ENCODE measurements around the gene SIM1. TPM values are rescaled to one million over a fixed set of nuclear protein-coding genes. Genes with fewer than 3 reads are reported as not detected.

Gene SIM1
- total RNA-seq, 1 experiment from 2014 or later, result not detected

DNA sequence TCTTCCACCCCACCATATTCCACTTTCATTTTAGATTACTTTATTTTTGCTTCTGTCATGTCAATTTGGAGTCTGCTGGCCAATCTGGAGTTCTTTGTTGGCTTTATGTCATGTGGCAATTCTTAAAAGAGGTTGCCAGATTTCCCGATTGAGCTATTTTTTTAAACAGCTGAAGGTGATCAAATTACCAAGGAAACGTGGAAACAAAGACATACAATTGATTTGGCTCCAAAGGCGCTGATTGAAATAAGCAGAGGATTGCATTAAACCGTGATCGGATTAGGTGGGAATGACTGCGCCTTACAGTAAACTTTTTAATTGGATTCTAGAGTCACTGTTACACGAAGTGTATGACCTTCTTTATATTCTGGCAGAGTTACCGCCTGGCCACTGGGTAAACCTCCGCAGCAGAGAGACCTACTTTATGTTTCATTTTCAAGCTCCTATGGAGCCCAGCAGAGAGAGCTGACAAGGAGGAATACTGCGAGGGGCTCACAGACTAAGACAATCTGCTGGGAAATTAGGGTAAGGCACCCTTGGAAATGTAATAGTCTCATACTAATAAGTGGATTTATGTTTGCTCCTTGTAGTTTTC lies 37.9 kb downstream of the SIM1 start:
- H3K4me2 ChIP-seq (ENCODE audit: low read length), result no peak overlapping the region

More for the DNA sequence above, 37.9 kb downstream of the SIM1 start:
- H3K9me3 ChIP-seq (ENCODE audit: control insufficient read depth in 1 of 2, insufficient read depth in 1 of 2, low read depth in 1 of 2, low read length in 2 of 2), result no peaks in the 10 kb centered on the region
- intact Hi-C loops (cut with micrococcal nuclease), result no loop called here
- DNase-seq (ENCODE audit: low read depth, low spot score), result no peak
- TF ChIP-seq TCF7L2 (IDR thresholded peaks at IDR 0.05; ENCODE audit: borderline replicate concordance, extremely low read depth, insufficient read depth, insufficient read length) (no peak), SIN3A (IDR thresholded peaks at IDR 0.05; ENCODE audit: low read depth) (no peak), EZH2phosphoT487 (IDR thresholded peaks at IDR 0.05; ENCODE audit: borderline replicate concordance) (no peak), JUND (IDR thresholded peaks at IDR 0.05) (no peak), POLR2AphosphoS5 (IDR thresholded peaks at IDR 0.05; ENCODE audit: low read depth, low read length) (no peak), POLR2A (IDR thresholded peaks at IDR 0.05; ENCODE audit: borderline replicate concordance, extremely low read depth, insufficient read depth, insufficient read length) (no peak), YY1 (IDR thresholded peaks at IDR 0.05; ENCODE audit: extremely low read depth, insufficient replicate concordance, low read depth, low read length) (no peak), FOSL1 (IDR thresholded peaks at IDR 0.05; ENCODE audit: low read depth) (no peak), ZFX (IDR thresholded peaks at IDR 0.05) (no peak), CTCF (IDR thresholded peaks at IDR 0.05 in 2 of 3, conservative IDR thresholded peaks at IDR 0.05 in 1 of 3; ENCODE audit: borderline replicate concordance in 1 of 3, insufficient read depth in 1 of 3, low read depth in 2 of 3, low read length in 2 of 3) (no peak)
- TF ChIP-seq, protein P1, sequence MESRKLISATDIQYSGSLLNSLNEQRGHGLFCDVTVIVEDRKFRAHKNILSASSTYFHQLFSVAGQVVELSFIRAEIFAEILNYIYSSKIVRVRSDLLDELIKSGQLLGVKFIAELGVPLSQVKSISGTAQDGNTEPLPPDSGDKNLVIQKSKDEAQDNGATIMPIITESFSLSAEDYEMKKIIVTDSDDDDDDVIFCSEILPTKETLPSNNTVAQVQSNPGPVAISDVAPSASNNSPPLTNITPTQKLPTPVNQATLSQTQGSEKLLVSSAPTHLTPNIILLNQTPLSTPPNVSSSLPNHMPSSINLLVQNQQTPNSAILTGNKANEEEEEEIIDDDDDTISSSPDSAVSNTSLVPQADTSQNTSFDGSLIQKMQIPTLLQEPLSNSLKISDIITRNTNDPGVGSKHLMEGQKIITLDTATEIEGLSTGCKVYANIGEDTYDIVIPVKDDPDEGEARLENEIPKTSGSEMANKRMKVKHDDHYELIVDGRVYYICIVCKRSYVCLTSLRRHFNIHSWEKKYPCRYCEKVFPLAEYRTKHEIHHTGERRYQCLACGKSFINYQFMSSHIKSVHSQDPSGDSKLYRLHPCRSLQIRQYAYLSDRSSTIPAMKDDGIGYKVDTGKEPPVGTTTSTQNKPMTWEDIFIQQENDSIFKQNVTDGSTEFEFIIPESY (IDR thresholded peaks at IDR 0.05; ENCODE audit: extremely low read depth, insufficient replicate concordance, low read length), result no peak
- TF ChIP-seq, protein P2, sequence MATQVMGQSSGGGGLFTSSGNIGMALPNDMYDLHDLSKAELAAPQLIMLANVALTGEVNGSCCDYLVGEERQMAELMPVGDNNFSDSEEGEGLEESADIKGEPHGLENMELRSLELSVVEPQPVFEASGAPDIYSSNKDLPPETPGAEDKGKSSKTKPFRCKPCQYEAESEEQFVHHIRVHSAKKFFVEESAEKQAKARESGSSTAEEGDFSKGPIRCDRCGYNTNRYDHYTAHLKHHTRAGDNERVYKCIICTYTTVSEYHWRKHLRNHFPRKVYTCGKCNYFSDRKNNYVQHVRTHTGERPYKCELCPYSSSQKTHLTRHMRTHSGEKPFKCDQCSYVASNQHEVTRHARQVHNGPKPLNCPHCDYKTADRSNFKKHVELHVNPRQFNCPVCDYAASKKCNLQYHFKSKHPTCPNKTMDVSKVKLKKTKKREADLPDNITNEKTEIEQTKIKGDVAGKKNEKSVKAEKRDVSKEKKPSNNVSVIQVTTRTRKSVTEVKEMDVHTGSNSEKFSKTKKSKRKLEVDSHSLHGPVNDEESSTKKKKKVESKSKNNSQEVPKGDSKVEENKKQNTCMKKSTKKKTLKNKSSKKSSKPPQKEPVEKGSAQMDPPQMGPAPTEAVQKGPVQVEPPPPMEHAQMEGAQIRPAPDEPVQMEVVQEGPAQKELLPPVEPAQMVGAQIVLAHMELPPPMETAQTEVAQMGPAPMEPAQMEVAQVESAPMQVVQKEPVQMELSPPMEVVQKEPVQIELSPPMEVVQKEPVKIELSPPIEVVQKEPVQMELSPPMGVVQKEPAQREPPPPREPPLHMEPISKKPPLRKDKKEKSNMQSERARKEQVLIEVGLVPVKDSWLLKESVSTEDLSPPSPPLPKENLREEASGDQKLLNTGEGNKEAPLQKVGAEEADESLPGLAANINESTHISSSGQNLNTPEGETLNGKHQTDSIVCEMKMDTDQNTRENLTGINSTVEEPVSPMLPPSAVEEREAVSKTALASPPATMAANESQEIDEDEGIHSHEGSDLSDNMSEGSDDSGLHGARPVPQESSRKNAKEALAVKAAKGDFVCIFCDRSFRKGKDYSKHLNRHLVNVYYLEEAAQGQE (IDR thresholded peaks at IDR 0.05; ENCODE audit: low read depth), result no peak
- no peaks in the 10 kb centered on the region for H3K36me3 ChIP-seq (ENCODE audit: control insufficient read depth in 1 of 2, insufficient read depth in 2 of 2, low read length in 2 of 2)
- no peaks in the 10 kb centered on the region for H4K20me1 ChIP-seq (ENCODE audit: insufficient read depth)
- no peaks in the 10 kb centered on the region for H3K4me1 ChIP-seq (ENCODE audit: control insufficient read depth in 1 of 2, insufficient read depth in 2 of 2, low read length in 2 of 2)
- H3K27ac ChIP-seq (ENCODE audit: low read depth, low read length), result no peak overlapping the region
- H3K9me2 ChIP-seq (ENCODE audit: insufficient read depth), result no peaks in the 10 kb centered on the region
- H2AFZ ChIP-seq (ENCODE audit: low read depth, low read length, poor library complexity, severe bottlenecking), result no peak overlapping the region
- no peak overlapping the region for H3K9ac ChIP-seq (ENCODE audit: low read length)
- no peak for ATAC-seq
- ChIA-PET POLR2A (no interaction called here), CTCF (no interaction called here), RAD21 (ENCODE audit: low non-redundant PET in 1 of 2, low total read pairs in 2 of 2, uncharacterized antibody in 2 of 2, unreplicated experiment in 2 of 2) (no interaction called here)
- no TSS peak for BruUV-seq (replicated peaks)
- no peak overlapping the region for H3K4me3 ChIP-seq (replicated peaks in 1 of 2; ENCODE audit: low read depth in 1 of 2, low read length in 2 of 2)
- H3K27me3 ChIP-seq (ENCODE audit: insufficient read depth, low read length), result no peaks in the 10 kb centered on the region
- H3K79me2 ChIP-seq (ENCODE audit: insufficient read depth, low read length), result no peaks in the 10 kb centered on the region
